K562 (cell line): ENCODE measurements around the gene KAT7. TPM values are rescaled to one million over a fixed set of nuclear protein-coding genes. Genes with fewer than 3 reads are reported as not detected.

Experiments
- ATAC-seq: fragments of 200-7000 bp; cut with Tn5 transposase; 3 replicates; pipeline ENCODE4 v1.9.1; 2020; ENCODE audit warnings: moderate library complexity
- BruUV-seq: library from RNA; stranded (reverse); fragments of 400-500 nt; replicated peaks from 2 replicates; lab custom pipeline; 2021; lab: Mats Ljungman, UMichigan
- CTCF ChIA-PET: fragments of 300-600 bp; formaldehyde crosslinking; extraction: SDS; loops from one replicate; lab custom pipeline; 2021; ENCODE audit warnings: low intra/inter-chr PET ratio; lab: Yijun Ruan, JAX
- POLR2A ChIA-PET: fragments of 300-600, 350-650 bp; sonication (Branson Sonifier 250); formaldehyde crosslinking; extraction: SDS; loops from one replicate; lab custom pipeline; 2021; ENCODE audit warnings: antibody characterized with exemption, inconsistent platforms; lab: Yijun Ruan, JAX
- DNase-seq, 4 experiments: peaks; one replicate each; pipeline versions ENCODE4 v3.0.0 to v3.0.0-alpha.2; 2011 to 2018; ENCODE audit warnings: low spot score in 3 of 4, mixed read lengths in 3 of 4; ENCODE audit errors: extremely low read depth in 1 of 4
- FAIRE-seq: peaks from 2 replicates; lab custom pipeline; 2011; peaks lifted over from hg19 to GRCh38; lab: Jason Lieb, UNC
- H2AFZ ChIP-seq: 2 replicates; pipeline ENCODE4 v1.6.0; 2011; ENCODE audit warnings: low read depth, low read length, control low read depth, inconsistent platforms
- H3K27ac ChIP-seq: fragments of 200-600 bp; 3 replicates; pipeline ENCODE4 v1.8.0; 2011; ENCODE audit warnings: low read depth, mild to moderate bottlenecking, control low read depth, inconsistent platforms, low read length, moderate library complexity, mixed read lengths; ENCODE audit errors: extremely low read depth
- H3K27me3 ChIP-seq, 2 experiments: fragments of 300-600 bp in 1 of 2; 2 replicates in 1 of 2; 3 replicates in 1 of 2; pipeline versions ENCODE4 v1.6.0 to v1.8.0; 2011; ENCODE audit warnings: inconsistent platforms in 2 of 2, low read length in 2 of 2, mild to moderate bottlenecking in 1 of 2, mixed read lengths in 1 of 2, moderate library complexity in 1 of 2; ENCODE audit not compliant: control insufficient read depth in 2 of 2, insufficient read depth in 2 of 2
- H3K36me3 ChIP-seq: fragments of 300-600 bp; 3 replicates; pipeline ENCODE4 v1.8.0; 2011; ENCODE audit warnings: mild to moderate bottlenecking, low read length, inconsistent platforms; ENCODE audit not compliant: control insufficient read depth, insufficient read depth
- H3K4me1 ChIP-seq, 2 experiments: fragments of 200-600 bp in 1 of 2; replicated peaks in 1 of 2; 2 replicates in 1 of 2; 3 replicates in 1 of 2; pipeline versions ENCODE4 v1.5.1 to v1.8.0; 2011; ENCODE audit warnings: inconsistent platforms in 2 of 2, low read length in 2 of 2, mild to moderate bottlenecking in 1 of 2, mixed read lengths in 1 of 2, moderate library complexity in 1 of 2; ENCODE audit not compliant: control insufficient read depth in 2 of 2, insufficient read depth in 2 of 2
- H3K4me2 ChIP-seq: 2 replicates; pipeline ENCODE4 v1.6.1; 2011; ENCODE audit warnings: low read length, control low read depth, inconsistent platforms, mixed read lengths; ENCODE audit not compliant: insufficient read depth
- H3K4me3 ChIP-seq: fragments of 200-600 bp; sonication (generic), shearing (Covaris generic); 2 replicates; pipeline ENCODE4 v1.5.1; 2016; ENCODE audit warnings: control low read depth, inconsistent platforms
- H3K79me2 ChIP-seq: fragments of 200-600 bp; 3 replicates; pipeline ENCODE4 v1.8.0; 2011; ENCODE audit warnings: low read length, inconsistent platforms; ENCODE audit not compliant: control insufficient read depth, insufficient read depth
- H3K9ac ChIP-seq, 2 experiments: 2 replicates each; pipeline versions ENCODE4 v1.6.0 to v1.6.1; 2011; ENCODE audit warnings: low read depth in 2 of 2, low read length in 2 of 2, control low read depth in 1 of 2, inconsistent platforms in 1 of 2, mild to moderate bottlenecking in 1 of 2, mixed read lengths in 1 of 2; ENCODE audit not compliant: insufficient read depth in 1 of 2
- H3K9me1 ChIP-seq: one replicate; pipeline ENCODE4 v1.6.0; 2011; ENCODE audit warnings: inconsistent platforms, mild to moderate bottlenecking, low read length, moderate library complexity; ENCODE audit not compliant: control insufficient read depth, insufficient read depth
- H3K9me3 ChIP-seq: replicated peaks from 2 replicates; pipeline ENCODE4 v1.5.1; 2011; ENCODE audit warnings: low read depth, low read length, inconsistent platforms; ENCODE audit not compliant: control insufficient read depth, insufficient read depth
- H4K20me1 ChIP-seq: replicated peaks from 2 replicates; pipeline ENCODE4 v1.6.1; 2011; ENCODE audit warnings: low read length, inconsistent platforms, mixed read lengths; ENCODE audit not compliant: control insufficient read depth, insufficient read depth
- ATF3 ChIP-seq, 2 experiments: fragments of 450-650 bp in 1 of 2; sonication (generic) in 1 of 2; formaldehyde crosslinking in 1 of 2; IDR thresholded peaks in 1 of 2; conservative IDR thresholded peaks in 1 of 2; 2 replicates each; pipeline versions ENCODE4 v1.6.1 to v1.8.1; 2016 to 2023; ENCODE audit warnings: mild to moderate bottlenecking in 2 of 2, moderate library complexity in 2 of 2, inconsistent platforms in 1 of 2, missing genetic modification reagents in 1 of 2
- HNRNPH1 ChIP-seq: fragments of 200-400 bp; formaldehyde crosslinking; optimal IDR thresholded peaks from 2 replicates; pipeline ENCODE3; 2017; ENCODE audit warnings: low read depth, mild to moderate bottlenecking, low read length, moderate library complexity
- MNT ChIP-seq, 2 experiments: fragments of 450-650 bp; conservative IDR thresholded peaks; 2 replicates each; pipeline ENCODE4 v1.6.1; 2017; ENCODE audit warnings: mild to moderate bottlenecking in 2 of 2, moderate library complexity in 2 of 2
- NBN ChIP-seq: fragments of 450-650 bp; IDR thresholded peaks from 2 replicates; pipeline ENCODE4 v1.6.1; 2016; ENCODE audit warnings: low read depth, mild to moderate bottlenecking
- NCOA4 ChIP-seq: fragments of 450-650 bp; IDR thresholded peaks from 2 replicates; pipeline ENCODE4 v1.6.1; 2018; ENCODE audit warnings: mild to moderate bottlenecking; ENCODE audit not compliant: partially characterized antibody
- OTX1 ChIP-seq: fragments of 450-650 bp; formaldehyde crosslinking; IDR thresholded peaks from 2 replicates; pipeline ENCODE4 v1.4.0; 2022; ENCODE audit warnings: mild to moderate bottlenecking
- PCBP1 ChIP-seq: fragments of 200-400 bp; formaldehyde crosslinking; IDR thresholded peaks from 2 replicates; pipeline ENCODE4 v1.6.1; 2018; ENCODE audit warnings: mild to moderate bottlenecking, low read depth, low read length; ENCODE audit not compliant: poor library complexity, severe bottlenecking
- SIRT6 ChIP-seq: IDR thresholded peaks from one replicate; pipeline ENCODE4 v1.6.1; 2012; ENCODE audit warnings: low read depth, mild to moderate bottlenecking, control low read depth, inconsistent platforms, low read length, moderate library complexity
- SREBF2 ChIP-seq: sonication (generic); formaldehyde crosslinking; IDR thresholded peaks from 2 replicates; pipeline ENCODE4 v1.4.0; 2020; ENCODE audit warnings: mild to moderate bottlenecking, missing genetic modification reagents
- ZNF282 ChIP-seq: sonication (generic); formaldehyde crosslinking; IDR thresholded peaks from 2 replicates; pipeline ENCODE4 v1.8.1; 2023; ENCODE audit warnings: missing genetic modification reagents
- WGBS: fragments of 100-300 bp; shearing (Covaris generic); methylation state at CpG from one replicate; pipeline ENCODE4 v1.1.6; 2016; ENCODE audit warnings: low coverage, mixed read lengths; ENCODE audit not compliant: insufficient coverage; ENCODE audit errors: missing lambda C conversion rate; 5-methylcytosine and 5-hydroxymethylcytosine counted together
- in situ Hi-C: fragments of 300-500 bp; cut with MboI; formaldehyde crosslinking; loops from 4 replicates; pipeline ENCODE4 v1.15.0; 2018; ENCODE audit warnings: inconsistent platforms, mixed read lengths
- intact Hi-C: fragments of 100-400 bp; cut with micrococcal nuclease; formaldehyde crosslinking; loops from 2 replicates; pipeline ENCODE4 v1.14.2; 2022
- polyA plus RNA-seq, 8 experiments: library from polyadenylated mRNA; depleted of rRNA in 4 of 8; stranded (reverse) in 5 of 8; unstranded in 3 of 8; fragments of >200 nt; fragmentation: Nextera tagmentation in 2 of 8; fragmentation: Illumina TruSeq in 1 of 8; extraction: Ambion mirVana in 2 of 8; extraction: Trizol in 1 of 8; gene quantifications; 2 replicates each; pipeline versions ENCODE4 v1.2.1 to v1.2.3, GENCODE V29; 2011 to 2014; ENCODE audit warnings: inconsistent platforms in 1 of 8, missing spikeins in 1 of 8
- total RNA-seq, 7 experiments: library from RNA; depleted of rRNA in 6 of 7; stranded (reverse); fragments of >200 nt in 6 of 7; fragmentation: Illumina TruSeq in 2 of 7; extraction: Trizol in 2 of 7; gene quantifications; 2 replicates each; pipeline versions ENCODE4 v1.2.1 to v1.2.3, GENCODE V29; 2011 to 2021; ENCODE audit warnings: low replicate concordance in 1 of 7

Gene KAT7
- total and polyA plus RNA-seq, 9 of the 15 experiments (the other 6 are each of a cell fraction or from before 2014, with no cell fraction given), result 10.8 to 57.3 (median 34.8) TPM

DNA sequence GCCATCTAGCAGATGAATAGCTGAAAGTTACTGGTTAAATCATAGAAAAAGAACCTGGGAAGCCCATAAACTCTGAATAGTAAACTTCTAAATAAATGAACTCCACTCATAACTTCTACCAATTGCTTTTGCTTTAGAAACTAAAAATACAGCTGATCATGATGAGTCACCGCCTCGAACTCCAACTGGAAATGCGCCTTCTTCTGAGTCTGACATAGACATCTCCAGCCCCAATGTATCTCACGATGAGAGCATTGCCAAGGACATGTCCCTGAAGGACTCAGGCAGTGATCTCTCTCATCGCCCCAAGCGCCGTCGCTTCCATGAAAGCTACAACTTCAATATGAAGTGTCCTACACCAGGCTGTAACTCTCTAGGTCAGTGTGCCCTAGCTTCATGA, 9.7 kb downstream of the KAT7 start:
- Histone ChIP-seq H3K4me1 (no peaks in the 10 kb centered on the region), H3K9ac (no peak overlapping the region), H2AFZ (no peak overlapping the region), H3K27ac (no peak overlapping the region), H3K9me3 (no peaks in the 10 kb centered on the region), H3K4me3 (no peak overlapping the region), H3K27me3 (no peaks in the 10 kb centered on the region), H3K79me2 (peaks cover 56% of the 10 kb centered on the region), H3K9me1 (no peaks in the 10 kb centered on the region), H4K20me1 (no peaks in the 10 kb centered on the region), H3K36me3 (peaks cover 91% of the 10 kb centered on the region), H3K4me2 (no peak overlapping the region)
- no peak for ATAC-seq
- ChIA-PET CTCF (no interaction called here), POLR2A (interaction anchor here (0.6 to 1.5 kb wide), 3 partner anchors 8 to 200 kb away, joined by 3 to 8 read pairs (median 4); no protein-coding TSS in a partner anchor)
- in situ Hi-C loops (no loop called here), intact Hi-C loops (no loop called here)
- TF ChIP-seq SREBF2 (CRISPR knock-in tag) (no peak), ATF3 (IDR thresholded peaks at IDR 0.05) (0 out of 2 replicates have a peak, but pooled peaks have one; percentile 19), ATF3 (CRISPR knock-in tag; conservative IDR thresholded peaks at IDR 0.05) (no peak)
- DNase-seq, result no peak
- no TSS peak for BruUV-seq
- no peak for FAIRE-seq
- 90% methylated on average over 8 of the region's 8 CpGs for WGBS

DNA sequence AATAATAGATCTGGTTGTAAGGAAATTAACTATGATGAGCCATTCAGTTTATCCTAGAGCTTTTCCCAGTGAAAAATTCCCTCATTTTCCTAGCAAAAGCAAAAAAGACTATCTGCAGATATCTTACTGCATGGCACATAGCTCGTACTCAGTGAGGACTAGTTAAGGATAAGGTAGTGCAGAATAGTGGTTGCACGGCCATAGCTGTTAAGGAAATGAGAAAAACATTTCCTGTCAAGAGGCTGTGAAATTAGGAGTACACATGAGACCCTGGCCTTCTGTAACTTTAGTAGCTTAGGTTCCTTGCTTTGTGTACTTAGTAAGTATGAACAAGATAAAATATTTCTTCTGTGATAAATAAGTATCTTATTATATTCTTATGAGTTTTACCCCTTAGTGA, 10.3 kb downstream of the KAT7 start:
- Histone ChIP-seq H3K9ac (no peak overlapping the region), H3K4me1 (no peaks in the 10 kb centered on the region), H3K79me2 (peaks cover 50% of the 10 kb centered on the region), H3K9me1 (no peaks in the 10 kb centered on the region), H3K4me3 (no peak overlapping the region), H3K27ac (no peak overlapping the region), H3K9me3 (no peaks in the 10 kb centered on the region), H3K27me3 (no peaks in the 10 kb centered on the region), H3K4me2 (no peak overlapping the region), H4K20me1 (no peaks in the 10 kb centered on the region), H3K36me3 (peaks cover 87% of the 10 kb centered on the region), H2AFZ (no peak overlapping the region)
- no peak for DNase-seq
- TF ChIP-seq OTX1 (no peak), NBN (no peak), MNT (conservative IDR thresholded peaks at IDR 0.05) (no peak), SIRT6 (no peak), HNRNPH1 (no peak), PCBP1 (no peak), NCOA4 (no peak), ZNF282 (CRISPR knock-in tag) (no peak)
- in situ Hi-C loops, result no loop called here
- intact Hi-C loops, result no loop called here
- no peak for ATAC-seq
- WGBS, result 100% methylated on average over 2 of the region's 2 CpGs
- FAIRE-seq, result no peak
- CTCF ChIA-PET, result no interaction called here
- BruUV-seq, result no TSS peak
- POLR2A ChIA-PET, result interaction anchor here (0.6 to 1.5 kb wide), 3 partner anchors 8 to 201 kb away, joined by 3 to 8 read pairs (median 4); no protein-coding TSS in a partner anchor
